Lung (tissue), 12 donors: ENCODE results near the gene SDR39U1. TPM values are rescaled to one million over a fixed set of nuclear protein-coding genes. Genes with fewer than 3 reads are reported as not detected.

Experiments used
- ATAC-seq: fragments of 200-7000 bp; cut with Tn5 transposase; one replicate; pipeline ENCODE4 v1.9.1; 2020; ENCODE audit warnings: moderate number of reproducible peaks; ENCODE audit not compliant: insufficient read depth, low FRiP score
- DNase-seq, 3 donors: peaks; one replicate each; pipeline ENCODE4 v3.0.0-alpha.2; 2013 to 2017
- H3K27ac ChIP-seq, 2 donors: one replicate each; pipeline ENCODE4 v1.5.1; 2013; ENCODE audit warnings: mild to moderate bottlenecking in 2 of 2, moderate library complexity in 2 of 2, control low read depth in 1 of 2, inconsistent platforms in 1 of 2, low read depth in 1 of 2, low read length in 1 of 2
- H3K27me3 ChIP-seq, 3 donors: one replicate each; pipeline ENCODE4 v1.5.1; 2013; ENCODE audit warnings: low read length in 2 of 3; ENCODE audit not compliant: control insufficient read depth in 3 of 3, insufficient read depth in 3 of 3
- H3K36me3 ChIP-seq, 4 donors: one replicate each; pipeline ENCODE4 v1.5.1; 2013; ENCODE audit warnings: low read length in 4 of 4, mild to moderate bottlenecking in 1 of 4, moderate library complexity in 1 of 4; ENCODE audit not compliant: control insufficient read depth in 4 of 4, insufficient read depth in 4 of 4
- H3K4me1 ChIP-seq, 5 donors: one replicate each; pipeline ENCODE4 v1.5.1; 2013; ENCODE audit warnings: low read length in 5 of 5, mild to moderate bottlenecking in 2 of 5, moderate library complexity in 1 of 5; ENCODE audit not compliant: control insufficient read depth in 5 of 5, insufficient read depth in 5 of 5
- H3K4me3 ChIP-seq: one replicate; pipeline ENCODE4 v1.5.1; 2013; ENCODE audit warnings: mild to moderate bottlenecking, control low read depth, moderate library complexity
- H3K9ac ChIP-seq, 2 donors: one replicate each; pipeline ENCODE4 v1.5.1; 2013; ENCODE audit warnings: low read length in 2 of 2, control low read depth in 1 of 2; ENCODE audit not compliant: insufficient read depth in 1 of 2
- H3K9me3 ChIP-seq, 4 donors: one replicate each; pipeline ENCODE4 v1.5.1; 2013; ENCODE audit warnings: low read length in 3 of 4, mild to moderate bottlenecking in 1 of 4, moderate library complexity in 1 of 4; ENCODE audit not compliant: control insufficient read depth in 4 of 4, insufficient read depth in 3 of 4
- whole genome bisulfite sequencing, 2 donors: extraction: QIAGEN DNeasy Blood & Tissue Kit; methylation state at CpG; one replicate each; pipeline ENCODE4 v1.1.7; 2013; 5-methylcytosine and 5-hydroxymethylcytosine counted together
- polyA plus RNA-seq, 2 donors: library from polyadenylated mRNA; stranded (reverse); fragments of 200-250 nt; gene quantifications; one replicate each; pipeline ENCODE4 v1.2.1, GENCODE V29; 2013
- total RNA-seq, 2 donors: library from RNA; depleted of rRNA in 1 of 2; stranded (reverse); fragments of >200 nt in 1 of 2; gene quantifications; one replicate each; pipeline ENCODE4 v1.2.1, GENCODE V29; 2014 to 2021
- TF ChIP-seq, protein P1 (sequence below): IDR thresholded peaks from 2 replicates; pipeline ENCODE4 v1.5.1; 2012; ENCODE audit warnings: mild to moderate bottlenecking; ENCODE audit errors: control extremely low read depth, extremely low read depth
- donor health status: control.
- donor health status: control.
- donor health status: Bipolar disorder and iron deficiency.
- donor health status: healthy.
- donor health status: DM: yes; HTN: yes; CAD: no.

The SDR39U1 gene
- total and polyA plus RNA-seq, 4 donors: 19.5 to 63.9 (median 52.8) TPM

DNA sequence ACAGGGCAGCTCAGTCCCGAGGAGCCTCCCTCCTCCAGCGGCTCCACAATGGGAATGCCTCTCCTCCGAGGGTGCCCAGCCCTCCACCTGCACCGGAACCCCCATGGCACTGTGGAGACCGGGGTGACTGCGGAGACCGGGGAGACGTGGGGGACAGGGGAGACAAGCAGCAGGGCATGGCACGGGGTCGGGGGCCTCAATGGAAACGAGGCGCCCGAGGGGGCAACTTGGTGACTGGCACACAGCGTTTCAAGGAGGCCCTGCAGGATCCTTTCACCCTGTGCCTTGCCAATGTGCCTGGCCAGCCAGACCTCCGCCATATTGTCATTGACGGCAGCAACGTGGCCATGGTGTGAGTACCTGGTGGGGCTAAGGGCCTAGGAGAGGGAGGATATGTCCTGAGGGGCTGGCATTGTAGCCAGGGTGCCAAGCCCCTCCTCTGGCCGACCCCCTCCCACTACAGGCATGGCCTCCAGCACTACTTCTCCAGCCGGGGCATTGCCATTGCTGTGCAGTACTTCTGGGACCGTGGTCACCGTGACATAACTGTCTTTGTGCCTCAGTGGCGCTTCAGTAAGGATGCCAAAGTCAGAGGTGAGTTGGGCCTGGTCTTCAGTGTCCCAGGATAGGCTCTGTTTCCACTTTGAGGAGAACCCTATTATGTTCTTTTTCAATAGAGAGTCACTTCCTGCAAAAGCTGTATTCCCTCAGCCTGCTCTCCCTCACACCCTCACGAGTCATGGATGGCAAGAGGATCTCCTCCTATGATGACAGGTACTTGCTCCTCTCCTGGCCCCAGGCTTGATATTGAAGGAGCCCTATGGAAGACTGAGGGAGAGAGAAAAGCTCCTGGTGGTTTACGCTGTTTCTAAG, 10.1 kb downstream of the SDR39U1 start:
- Histone ChIP-seq H3K4me3 (no peak overlapping the region), H3K9ac (no peak overlapping the region), H3K4me1 (peaks cover 0 to 28% (median 18%) of the 10 kb centered on the region in 5 donors), H3K27me3 (no peaks in the 10 kb centered on the region), H3K27ac (peak overlapping the region in 1 of 2 donors; percentile 7), H3K36me3 (peaks cover 0 to 36% (median 32%) of the 10 kb centered on the region in 4 donors), H3K9me3 (no peaks in the 10 kb centered on the region)
- TF ChIP-seq, protein P1, sequence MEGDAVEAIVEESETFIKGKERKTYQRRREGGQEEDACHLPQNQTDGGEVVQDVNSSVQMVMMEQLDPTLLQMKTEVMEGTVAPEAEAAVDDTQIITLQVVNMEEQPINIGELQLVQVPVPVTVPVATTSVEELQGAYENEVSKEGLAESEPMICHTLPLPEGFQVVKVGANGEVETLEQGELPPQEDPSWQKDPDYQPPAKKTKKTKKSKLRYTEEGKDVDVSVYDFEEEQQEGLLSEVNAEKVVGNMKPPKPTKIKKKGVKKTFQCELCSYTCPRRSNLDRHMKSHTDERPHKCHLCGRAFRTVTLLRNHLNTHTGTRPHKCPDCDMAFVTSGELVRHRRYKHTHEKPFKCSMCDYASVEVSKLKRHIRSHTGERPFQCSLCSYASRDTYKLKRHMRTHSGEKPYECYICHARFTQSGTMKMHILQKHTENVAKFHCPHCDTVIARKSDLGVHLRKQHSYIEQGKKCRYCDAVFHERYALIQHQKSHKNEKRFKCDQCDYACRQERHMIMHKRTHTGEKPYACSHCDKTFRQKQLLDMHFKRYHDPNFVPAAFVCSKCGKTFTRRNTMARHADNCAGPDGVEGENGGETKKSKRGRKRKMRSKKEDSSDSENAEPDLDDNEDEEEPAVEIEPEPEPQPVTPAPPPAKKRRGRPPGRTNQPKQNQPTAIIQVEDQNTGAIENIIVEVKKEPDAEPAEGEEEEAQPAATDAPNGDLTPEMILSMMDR: no peak
- 86 to 93% methylated on average over 21 to 24 of the region's 24 CpGs for WGBS, 2 donors
- ATAC-seq: no peak
- DNase-seq: no peak

DNA sequence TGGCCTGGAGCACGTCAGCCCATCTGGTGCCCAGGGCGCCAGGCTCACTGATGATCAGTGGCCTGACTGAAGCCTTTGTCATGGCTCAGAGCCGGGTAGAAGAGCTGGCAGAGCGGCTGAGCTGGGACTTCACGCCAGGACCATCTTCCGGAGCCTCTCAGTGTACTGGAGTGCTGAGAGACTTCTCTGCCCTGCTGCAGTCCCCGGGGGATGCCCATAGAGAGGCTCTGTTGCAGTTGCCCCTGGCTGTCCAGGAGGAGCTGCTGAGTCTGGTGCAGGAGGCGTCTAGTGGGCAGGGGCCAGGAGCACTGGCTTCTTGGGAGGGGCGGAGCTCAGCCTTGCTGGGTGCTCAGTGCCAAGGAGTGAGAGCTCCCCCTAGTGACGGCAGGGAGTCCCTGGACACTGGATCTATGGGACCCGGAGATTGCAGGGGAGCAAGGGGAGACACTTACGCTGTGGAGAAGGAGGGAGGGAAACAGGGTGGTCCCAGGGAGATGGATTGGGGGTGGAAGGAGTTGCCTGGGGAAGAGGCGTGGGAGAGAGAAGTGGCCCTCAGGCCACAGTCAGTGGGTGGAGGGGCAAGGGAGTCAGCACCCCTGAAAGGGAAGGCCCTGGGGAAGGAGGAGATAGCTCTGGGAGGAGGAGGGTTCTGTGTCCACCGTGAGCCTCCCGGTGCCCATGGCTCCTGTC, 10.9 kb downstream of the SDR39U1 start:
- TF ChIP-seq, protein P1: peak; percentile 89
- no peaks in the 10 kb centered on the region for H3K27me3 ChIP-seq
- peaks cover 0 to 28% (median 15%) of the 10 kb centered on the region in 5 donors for H3K4me1 ChIP-seq
- H3K4me3 ChIP-seq: no peak overlapping the region
- no peak overlapping the region for H3K9ac ChIP-seq
- 46 to 48% methylated on average over 15 of the region's 15 CpGs for WGBS, 2 donors
- ATAC-seq (peak; percentile 44), DNase-seq (peak; percentile 89 to 90 (median 89))
- H3K9me3 ChIP-seq: no peaks in the 10 kb centered on the region
- H3K27ac ChIP-seq: peak overlapping the region; percentile 97 to 99
- H3K36me3 ChIP-seq: peaks cover 0 to 29% (median 26%) of the 10 kb centered on the region in 4 donors

DNA sequence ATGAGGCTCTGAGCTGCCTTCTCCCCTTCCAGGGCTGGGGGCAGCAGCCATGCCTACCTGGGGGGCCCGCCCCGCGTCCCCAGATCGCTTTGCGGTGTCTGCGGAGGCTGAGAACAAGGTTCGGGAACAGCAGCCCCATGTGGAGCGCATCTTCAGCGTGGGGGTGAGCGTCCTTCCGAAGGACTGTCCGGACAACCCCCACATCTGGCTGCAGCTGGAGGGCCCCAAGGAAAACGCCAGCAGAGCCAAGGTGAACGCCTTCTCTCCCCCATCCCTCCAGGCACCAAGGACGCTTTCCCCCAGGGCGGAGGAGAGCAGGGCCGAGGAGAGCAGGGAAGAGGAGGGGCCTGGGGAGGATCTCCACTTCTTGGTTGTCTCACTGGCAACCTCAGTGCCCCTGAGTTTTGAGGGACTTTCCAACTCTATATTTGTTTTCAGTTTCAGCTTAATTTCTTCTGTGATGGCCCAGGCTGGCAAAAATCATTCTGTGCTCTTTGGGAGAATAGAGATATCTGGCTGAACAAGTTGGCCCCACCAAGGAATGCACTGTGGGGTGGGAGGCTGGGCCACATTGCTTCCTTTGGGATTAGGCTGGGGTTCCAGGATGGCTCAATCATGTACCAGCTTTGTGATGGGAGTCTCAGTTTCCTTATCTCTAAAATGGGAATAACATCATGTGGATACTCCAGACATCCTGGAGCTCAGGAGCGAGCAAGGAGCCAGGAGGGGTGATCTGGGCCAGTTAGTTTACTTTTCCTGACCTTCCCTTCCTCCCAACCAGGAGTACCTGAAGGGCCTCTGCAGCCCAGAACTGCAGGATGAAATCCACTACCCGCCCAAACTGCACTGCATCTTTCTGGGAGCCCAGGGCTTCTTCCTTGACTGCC, 11.7 kb downstream of the SDR39U1 start:
- H3K36me3 ChIP-seq: peaks cover 0 to 23% (median 20%) of the 10 kb centered on the region in 4 donors
- H3K27ac ChIP-seq: peak overlapping the region; percentile 97 to 99
- 15 to 20% methylated on average over 17 to 19 of the region's 19 CpGs for WGBS, 2 donors
- H3K9ac ChIP-seq: peak overlapping the region; percentile 77 to 83
- H3K4me3 ChIP-seq: peak overlapping the region; percentile 55
- TF ChIP-seq, protein P1: no peak
- H3K27me3 ChIP-seq: no peaks in the 10 kb centered on the region
- peaks cover 0 to 28% (median 15%) of the 10 kb centered on the region in 5 donors for H3K4me1 ChIP-seq
- ATAC-seq (no peak), DNase-seq (peak; percentile 37 to 44 (median 42))
- no peaks in the 10 kb centered on the region for H3K9me3 ChIP-seq
